HG02852 (cell line): ENCODE measurements around the gene RASD1.

Experiments
- ATAC-seq: cut with Tn5 transposase; IDR thresholded peaks from one replicate; pipeline ENCODE4 v1.9.1; 2021; ENCODE audit warnings: mild to moderate bottlenecking, moderate library complexity; ENCODE audit not compliant: unreplicated experiment

RASD1 gene

GRCh38 chr17:17527956-17528500 lies 31.8 kb upstream of the RASD1 start:
- ATAC-seq: no peak

- ATAC-seq: no peak
Observed at GRCh38 chr17:17527534-17527933, 31.3 kb upstream of the RASD1 start.

GRCh38 chr17:17526369-17526768 lies 30.2 kb upstream of the RASD1 start:
- ATAC-seq: no peak

GRCh38 chr17:17525956-17526355 lies 29.8 kb upstream of the RASD1 start:
- ATAC-seq: no peak

- no peak for ATAC-seq
Observed at GRCh38 chr17:17525311-17525710, 29.1 kb upstream of the RASD1 start.

- no peak for ATAC-seq
Observed at GRCh38 chr17:17523731-17524490, 27.7 kb upstream of the RASD1 start.

- ATAC-seq: no peak
Observed at GRCh38 chr17:17523001-17523730, 27.0 kb upstream of the RASD1 start.

GRCh38 chr17:17520599-17521232 lies 24.5 kb upstream of the RASD1 start:
- no peak for ATAC-seq

GRCh38 chr17:17519886-17520285 lies 23.7 kb upstream of the RASD1 start:
- ATAC-seq: no peak

GRCh38 chr17:17518951-17519350 lies 22.8 kb upstream of the RASD1 start:
- no peak for ATAC-seq

- ATAC-seq: no peak
Observed at GRCh38 chr17:17518014-17518413, 21.8 kb upstream of the RASD1 start.

GRCh38 chr17:17516941-17517720 lies 20.9 kb upstream of the RASD1 start:
- ATAC-seq: no peak

GRCh38 chr17:17515934-17516930 lies 20.0 kb upstream of the RASD1 start:
- ATAC-seq: no peak

- ATAC-seq: no peak
Observed at GRCh38 chr17:17514993-17515933, 19.1 kb upstream of the RASD1 start.

- ATAC-seq: no peak
Observed at GRCh38 chr17:17514361-17514992, 18.3 kb upstream of the RASD1 start.

- ATAC-seq: no peak
Observed at GRCh38 chr17:17513626-17514025, 17.4 kb upstream of the RASD1 start.

GRCh38 chr17:17512866-17513265 lies 16.7 kb upstream of the RASD1 start:
- no peak for ATAC-seq
